ENCODE data around the gene C1orf198. TPM values are rescaled to one million over a fixed set of nuclear protein-coding genes. Genes with fewer than 3 reads are reported as not detected.
A peak's percentile ranks its signal among the peaks of the same experiment; 100 is the strongest.

C1orf198 gene
- polyA plus RNA-seq, 1 of the 3 experiments (the other 2 are of a cell fraction): 12.3 TPM

DNA sequence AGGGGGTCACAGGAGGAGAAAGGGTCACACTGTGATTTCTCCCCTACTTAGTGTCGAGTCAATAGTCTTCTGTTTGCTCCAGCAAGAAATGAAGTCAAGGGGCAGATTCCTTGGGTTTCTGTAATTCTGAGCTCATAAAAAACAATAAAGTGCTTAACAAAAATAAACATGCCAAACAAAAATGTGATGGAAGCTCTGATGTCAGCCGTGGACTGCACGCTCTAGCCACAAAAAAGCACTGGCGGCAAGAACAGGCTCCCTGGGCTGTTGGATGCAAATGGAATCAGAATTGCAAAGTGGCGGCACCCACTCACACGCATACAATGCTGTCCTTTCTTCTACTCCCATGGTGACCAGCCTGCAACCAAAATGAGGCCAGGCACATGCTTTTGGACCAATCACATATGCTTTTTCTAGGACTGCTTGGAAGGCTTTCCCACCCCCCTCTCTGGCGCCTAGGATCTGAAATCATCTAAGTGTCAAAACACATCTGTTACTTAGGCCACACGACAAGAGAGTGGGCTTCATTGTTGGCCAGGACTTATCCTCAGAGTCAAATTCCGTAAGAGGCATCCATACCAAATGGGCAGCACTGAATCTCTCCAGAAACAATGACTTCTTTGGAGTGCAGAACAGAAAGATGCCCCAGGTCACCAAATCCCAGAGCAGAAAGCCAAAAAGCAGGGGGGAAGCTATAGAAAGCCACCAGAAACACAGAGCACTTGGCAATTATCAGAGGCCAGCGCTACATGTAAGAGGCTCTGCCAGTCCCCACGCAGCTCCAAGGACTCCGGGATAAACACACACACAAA, 9.2 kb downstream of the C1orf198 start (continued):
- TF ChIP-seq, protein P1, sequence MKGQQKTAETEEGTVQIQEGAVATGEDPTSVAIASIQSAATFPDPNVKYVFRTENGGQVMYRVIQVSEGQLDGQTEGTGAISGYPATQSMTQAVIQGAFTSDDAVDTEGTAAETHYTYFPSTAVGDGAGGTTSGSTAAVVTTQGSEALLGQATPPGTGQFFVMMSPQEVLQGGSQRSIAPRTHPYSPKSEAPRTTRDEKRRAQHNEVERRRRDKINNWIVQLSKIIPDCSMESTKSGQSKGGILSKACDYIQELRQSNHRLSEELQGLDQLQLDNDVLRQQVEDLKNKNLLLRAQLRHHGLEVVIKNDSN (IDR thresholded peaks at IDR 0.05; ENCODE audit: borderline replicate concordance, low read depth): no peak
- TF ChIP-seq TCF12 (IDR thresholded peaks at IDR 0.05) (no peak), YY1 (IDR thresholded peaks at IDR 0.05; ENCODE audit: low read depth) (no peak), FOSL2 (IDR thresholded peaks at IDR 0.05; ENCODE audit: borderline replicate concordance, low read depth) (no peak), EZH2phosphoT487 (IDR thresholded peaks at IDR 0.05; ENCODE audit: borderline replicate concordance, low read depth) (no peak), JUND (IDR thresholded peaks at IDR 0.05) (no peak)
- TF ChIP-seq, protein P2, sequence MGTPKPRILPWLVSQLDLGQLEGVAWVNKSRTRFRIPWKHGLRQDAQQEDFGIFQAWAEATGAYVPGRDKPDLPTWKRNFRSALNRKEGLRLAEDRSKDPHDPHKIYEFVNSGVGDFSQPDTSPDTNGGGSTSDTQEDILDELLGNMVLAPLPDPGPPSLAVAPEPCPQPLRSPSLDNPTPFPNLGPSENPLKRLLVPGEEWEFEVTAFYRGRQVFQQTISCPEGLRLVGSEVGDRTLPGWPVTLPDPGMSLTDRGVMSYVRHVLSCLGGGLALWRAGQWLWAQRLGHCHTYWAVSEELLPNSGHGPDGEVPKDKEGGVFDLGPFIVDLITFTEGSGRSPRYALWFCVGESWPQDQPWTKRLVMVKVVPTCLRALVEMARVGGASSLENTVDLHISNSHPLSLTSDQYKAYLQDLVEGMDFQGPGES (IDR thresholded peaks at IDR 0.05; ENCODE audit: low read depth, low read length): no peak

GRCh38 chr1:230858236-230858820, 10.0 kb downstream of the C1orf198 start:
- H3K36me3 ChIP-seq (replicated peaks in 1 of 2; ENCODE audit: control insufficient read depth in 1 of 2, insufficient read depth in 2 of 2, low read length in 1 of 2): peaks cover 3 to 19% of the 10 kb centered on the region in 2 experiments
- H3K27ac ChIP-seq (ENCODE audit: low read depth in 2 of 2, low read length in 1 of 2): peak overlapping the region in 1 of 2 experiments; percentile 35; a peak in 1 of 4 replicates
- H4K20me1 ChIP-seq (ENCODE audit: insufficient read depth): peaks cover 10% of the 10 kb centered on the region; the same call in 1 of the 2 replicates
- ChIA-PET POLR2A (no interaction called here), CTCF (interaction anchor here (1.7 to 1.9 kb wide), 2 partner anchors 10 to 60 kb away, joined by 5 read pairs; partner anchors contain the start of gene C1orf198)
- no peaks in the 10 kb centered on the region for H3K9me2 ChIP-seq
- H2AFZ ChIP-seq (ENCODE audit: low read depth): no peak overlapping the region
- no peak for DNase-seq
- TF ChIP-seq YY1 (IDR thresholded peaks at IDR 0.05; ENCODE audit: low read depth): no peak
- no peak for TF ChIP-seq TEAD4 (IDR thresholded peaks at IDR 0.05; ENCODE audit: borderline replicate concordance, insufficient read depth)
- no peak for TF ChIP-seq EP300 (IDR thresholded peaks at IDR 0.05; ENCODE audit: borderline replicate concordance in 1 of 2, low read depth in 1 of 2, low read length in 1 of 2)
- no peak for TF ChIP-seq SIN3A (IDR thresholded peaks at IDR 0.05; ENCODE audit: borderline replicate concordance, low read depth, low read length)
- H3K79me2 ChIP-seq (ENCODE audit: insufficient read depth): peaks cover 65% of the 10 kb centered on the region
- H3F3A ChIP-seq (replicated peaks; ENCODE audit: insufficient read depth): no peaks in the 10 kb centered on the region
- H3K9ac ChIP-seq: no peak overlapping the region
- WGBS (ENCODE audit: low lambda C conversion rate): 93% methylated on average over 7 of the region's 7 CpGs
- no peak overlapping the region for H3K4me2 ChIP-seq
- H3K27me3 ChIP-seq (ENCODE audit: insufficient read depth): no peaks in the 10 kb centered on the region
- no peak overlapping the region for H3K4me3 ChIP-seq (ENCODE audit: low read depth in 2 of 2, low read length in 1 of 2)
- no peaks in the 10 kb centered on the region for H3K9me3 ChIP-seq
- peaks cover 5 to 15% of the 10 kb centered on the region in 2 experiments; a peak in 3 of 4 replicates for H3K4me1 ChIP-seq (ENCODE audit: control insufficient read depth in 1 of 2, insufficient read depth in 2 of 2, low read depth in 1 of 2, low read length in 1 of 2)

GRCh38 chr1:230857822-230858221, 10.5 kb downstream of the C1orf198 start:
- no peak for DNase-seq
- Histone ChIP-seq H2AFZ (ENCODE audit: low read depth) (no peak overlapping the region), H3K4me3 (ENCODE audit: low read depth in 2 of 2, low read length in 1 of 2) (no peak overlapping the region), H3K79me2 (ENCODE audit: insufficient read depth) (peaks cover 62% of the 10 kb centered on the region), H3K4me2 (no peak overlapping the region), H3K36me3 (replicated peaks in 1 of 2; ENCODE audit: control insufficient read depth in 1 of 2, insufficient read depth in 2 of 2, low read length in 1 of 2) (peaks cover 7 to 24% of the 10 kb centered on the region in 2 experiments), H4K20me1 (ENCODE audit: insufficient read depth) (peaks cover 10% of the 10 kb centered on the region; the same call in 1 of the 2 replicates), H3K27ac (ENCODE audit: low read depth in 2 of 2, low read length in 1 of 2) (peak overlapping the region in 1 of 2 experiments; percentile 35; a peak in 1 of 4 replicates), H3K9me3 (no peaks in the 10 kb centered on the region), H3K4me1 (ENCODE audit: control insufficient read depth in 1 of 2, insufficient read depth in 2 of 2, low read depth in 1 of 2, low read length in 1 of 2) (peaks cover 5 to 13% of the 10 kb centered on the region in 2 experiments; a peak in 3 of 4 replicates), H3K9ac (no peak overlapping the region), H3F3A (replicated peaks; ENCODE audit: insufficient read depth) (no peaks in the 10 kb centered on the region), H3K9me2 (no peaks in the 10 kb centered on the region), H3K27me3 (ENCODE audit: insufficient read depth) (no peaks in the 10 kb centered on the region)
- CTCF ChIA-PET: interaction anchor here (1.7 to 1.9 kb wide), 2 partner anchors 10 to 60 kb away, joined by 5 read pairs; partner anchors contain the start of gene C1orf198
- POLR2A ChIA-PET: no interaction called here
- no peak for TF ChIP-seq CTCF (IDR thresholded peaks at IDR 0.05)
- TF ChIP-seq EZH2phosphoT487 (IDR thresholded peaks at IDR 0.05; ENCODE audit: borderline replicate concordance, low read depth): no peak
- TF ChIP-seq RCOR1 (IDR thresholded peaks at IDR 0.05; ENCODE audit: low read length): no peak
- TF ChIP-seq SIN3A (IDR thresholded peaks at IDR 0.05; ENCODE audit: borderline replicate concordance, low read depth, low read length): no peak
- TF ChIP-seq GABPA (IDR thresholded peaks at IDR 0.05; ENCODE audit: low read depth): no peak
- no peak for TF ChIP-seq MXI1 (IDR thresholded peaks at IDR 0.05; ENCODE audit: low read depth, low read length)
- TF ChIP-seq TAF1 (IDR thresholded peaks at IDR 0.05; ENCODE audit: borderline replicate concordance, low read depth, low read length): no peak
- TF ChIP-seq FOXJ3 (CRISPR knock-in tag; IDR thresholded peaks at IDR 0.05): no peak
- TF ChIP-seq TEAD4 (IDR thresholded peaks at IDR 0.05; ENCODE audit: borderline replicate concordance, insufficient read depth): no peak
- no peak for TF ChIP-seq ELF1 (IDR thresholded peaks at IDR 0.05)
- no peak for TF ChIP-seq SMC3 (IDR thresholded peaks at IDR 0.05; ENCODE audit: low read depth, low read length)
- TF ChIP-seq MEF2A (IDR thresholded peaks at IDR 0.05; ENCODE audit: borderline replicate concordance, low read depth): no peak
- TF ChIP-seq POLR2AphosphoS5 (IDR thresholded peaks at IDR 0.05; ENCODE audit: low read depth, low read length): no peak
- WGBS (ENCODE audit: low lambda C conversion rate): 100% methylated on average over 1 of the region's 1 CpG
